ENCODE results near the gene MTHFR. TPM values are rescaled to one million over a fixed set of nuclear protein-coding genes. Genes with fewer than 3 reads are reported as not detected.

Gene MTHFR
- total RNA-seq, 1 experiment from 2014 or later: 22.2 TPM

DNA sequence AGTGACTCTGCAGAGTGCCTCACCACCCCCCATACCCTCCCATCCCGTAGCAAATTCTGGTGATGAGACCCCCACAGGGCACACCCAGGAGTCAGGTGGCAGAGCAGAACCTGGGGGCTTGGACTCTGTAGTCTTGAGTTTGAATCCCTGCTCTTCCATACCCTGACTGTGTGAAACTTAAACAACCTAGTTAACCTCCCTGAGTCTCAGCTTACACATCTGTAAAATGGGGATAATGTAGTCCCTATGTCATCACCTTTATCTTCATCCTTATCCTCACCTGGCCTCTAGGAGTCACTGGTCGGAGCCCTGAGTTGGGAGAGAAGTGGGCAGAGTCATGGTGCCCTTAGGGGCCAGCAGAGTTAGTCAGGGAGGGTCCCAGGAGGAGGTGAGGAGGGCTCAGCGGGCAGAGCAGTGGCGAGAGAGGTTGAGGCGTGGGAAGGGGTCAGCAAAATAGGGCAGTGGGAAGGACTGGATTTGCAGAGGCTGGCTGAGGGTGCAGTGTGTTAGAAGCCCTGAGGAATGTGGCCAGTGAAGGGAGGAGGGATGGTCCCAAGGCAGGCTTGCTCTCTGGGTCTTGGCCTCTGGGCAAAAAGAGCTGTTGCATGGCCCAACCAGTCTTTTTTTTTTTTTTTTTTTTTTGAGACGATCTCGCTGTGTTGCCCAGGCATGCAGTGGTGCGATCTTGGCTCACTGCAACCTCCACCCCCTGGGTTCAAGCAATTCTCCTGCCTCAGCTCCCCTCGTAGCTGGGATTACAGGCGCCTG is 25.2 kb downstream of the MTHFR start:
- BruUV-seq (replicated peaks): no TSS peak
- CTCF ChIA-PET: interaction anchor here (0.6 kb wide), 2 partner anchors 34 to 713 kb away, joined by 7 to 11 read pairs; no protein-coding TSS in a partner anchor
- Histone ChIP-seq H3K27me3 (ENCODE audit: insufficient read depth, low read depth) (no peaks in the 10 kb centered on the region), H3K9me3 (ENCODE audit: insufficient read depth, low read depth) (no peaks in the 10 kb centered on the region), H3K36me3 (ENCODE audit: low read depth) (no peaks in the 10 kb centered on the region), H3K4me3 (no peak overlapping the region), H3K27ac (no peak overlapping the region), H3K4me1 (replicated peaks; ENCODE audit: insufficient read depth) (no peaks in the 10 kb centered on the region), H3K4me2 (no peak overlapping the region), H3F3A (ENCODE audit: insufficient read depth, low read depth) (no peaks in the 10 kb centered on the region), H4K20me1 (ENCODE audit: insufficient read depth) (no peaks in the 10 kb centered on the region), H3K9me2 (ENCODE audit: insufficient read depth) (no peaks in the 10 kb centered on the region), H2AFZ (no peak overlapping the region), H3K79me2 (ENCODE audit: low read depth) (no peaks in the 10 kb centered on the region)
- DNase-seq: no peak
- TF ChIP-seq, protein P1, sequence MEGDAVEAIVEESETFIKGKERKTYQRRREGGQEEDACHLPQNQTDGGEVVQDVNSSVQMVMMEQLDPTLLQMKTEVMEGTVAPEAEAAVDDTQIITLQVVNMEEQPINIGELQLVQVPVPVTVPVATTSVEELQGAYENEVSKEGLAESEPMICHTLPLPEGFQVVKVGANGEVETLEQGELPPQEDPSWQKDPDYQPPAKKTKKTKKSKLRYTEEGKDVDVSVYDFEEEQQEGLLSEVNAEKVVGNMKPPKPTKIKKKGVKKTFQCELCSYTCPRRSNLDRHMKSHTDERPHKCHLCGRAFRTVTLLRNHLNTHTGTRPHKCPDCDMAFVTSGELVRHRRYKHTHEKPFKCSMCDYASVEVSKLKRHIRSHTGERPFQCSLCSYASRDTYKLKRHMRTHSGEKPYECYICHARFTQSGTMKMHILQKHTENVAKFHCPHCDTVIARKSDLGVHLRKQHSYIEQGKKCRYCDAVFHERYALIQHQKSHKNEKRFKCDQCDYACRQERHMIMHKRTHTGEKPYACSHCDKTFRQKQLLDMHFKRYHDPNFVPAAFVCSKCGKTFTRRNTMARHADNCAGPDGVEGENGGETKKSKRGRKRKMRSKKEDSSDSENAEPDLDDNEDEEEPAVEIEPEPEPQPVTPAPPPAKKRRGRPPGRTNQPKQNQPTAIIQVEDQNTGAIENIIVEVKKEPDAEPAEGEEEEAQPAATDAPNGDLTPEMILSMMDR (conservative IDR thresholded peaks at IDR 0.05): no peak
- TF ChIP-seq EZH2 (IDR thresholded peaks at IDR 0.05; ENCODE audit: low read depth): no peak
- intact Hi-C loops (cut with micrococcal nuclease; ENCODE audit: unreplicated experiment): no loop called here
- POLR2A ChIA-PET (ENCODE audit: unreplicated experiment): no interaction called here

DNA sequence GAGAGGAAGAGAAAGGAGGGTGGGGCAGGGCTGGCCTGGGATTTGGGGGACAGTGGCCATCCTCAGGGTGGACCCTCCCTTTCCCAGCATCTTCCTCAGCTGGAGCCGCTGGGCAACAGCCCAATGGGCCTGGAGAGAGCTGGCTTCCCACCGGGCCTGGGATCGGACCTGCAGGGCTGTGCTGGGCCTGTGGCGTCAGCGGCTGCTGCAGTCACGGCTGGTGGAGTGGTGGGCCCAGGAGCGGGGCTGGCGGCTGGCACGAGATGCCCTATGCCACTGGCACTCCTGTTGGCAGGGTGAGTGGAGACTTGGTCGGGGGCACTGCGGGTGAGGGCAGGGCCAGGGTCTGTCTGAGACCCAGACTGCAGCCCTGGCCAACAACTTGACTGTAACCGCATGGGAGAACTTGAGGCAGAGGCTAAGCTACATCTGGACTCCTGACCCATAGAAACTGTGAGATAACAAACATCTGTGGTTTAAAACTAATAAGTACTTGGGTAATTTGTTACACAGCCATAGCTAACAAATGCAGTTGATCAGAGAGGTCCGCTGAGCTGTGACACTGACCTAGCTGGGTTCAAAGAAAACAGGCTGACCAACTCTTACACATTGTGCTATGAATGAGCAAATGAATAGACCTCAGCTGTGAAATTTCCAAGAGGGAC is 25.9 kb downstream of the MTHFR start:
- no peak overlapping the region for H2AFZ ChIP-seq
- BruUV-seq (replicated peaks): no TSS peak
- H4K20me1 ChIP-seq (ENCODE audit: insufficient read depth): no peaks in the 10 kb centered on the region
- no peaks in the 10 kb centered on the region for H3K36me3 ChIP-seq (ENCODE audit: low read depth)
- no peaks in the 10 kb centered on the region for H3K4me1 ChIP-seq (replicated peaks; ENCODE audit: insufficient read depth)
- no peaks in the 10 kb centered on the region for H3K27me3 ChIP-seq (ENCODE audit: insufficient read depth, low read depth)
- CTCF ChIA-PET: no interaction called here
- no peak overlapping the region for H3K4me2 ChIP-seq
- POLR2A ChIA-PET (ENCODE audit: unreplicated experiment): no interaction called here
- H3K27ac ChIP-seq: no peak overlapping the region
- intact Hi-C loops (cut with micrococcal nuclease; ENCODE audit: unreplicated experiment): no loop called here
- no peaks in the 10 kb centered on the region for H3F3A ChIP-seq (ENCODE audit: insufficient read depth, low read depth)
- TF ChIP-seq, protein P1 (conservative IDR thresholded peaks at IDR 0.05): no peak
- TF ChIP-seq EZH2 (IDR thresholded peaks at IDR 0.05; ENCODE audit: low read depth): no peak
- H3K9me3 ChIP-seq (ENCODE audit: insufficient read depth, low read depth): no peaks in the 10 kb centered on the region
- no peak overlapping the region for H3K4me3 ChIP-seq
- DNase-seq: no peak
- H3K79me2 ChIP-seq (ENCODE audit: low read depth): no peaks in the 10 kb centered on the region
- H3K9me2 ChIP-seq (ENCODE audit: insufficient read depth): no peaks in the 10 kb centered on the region

DNA sequence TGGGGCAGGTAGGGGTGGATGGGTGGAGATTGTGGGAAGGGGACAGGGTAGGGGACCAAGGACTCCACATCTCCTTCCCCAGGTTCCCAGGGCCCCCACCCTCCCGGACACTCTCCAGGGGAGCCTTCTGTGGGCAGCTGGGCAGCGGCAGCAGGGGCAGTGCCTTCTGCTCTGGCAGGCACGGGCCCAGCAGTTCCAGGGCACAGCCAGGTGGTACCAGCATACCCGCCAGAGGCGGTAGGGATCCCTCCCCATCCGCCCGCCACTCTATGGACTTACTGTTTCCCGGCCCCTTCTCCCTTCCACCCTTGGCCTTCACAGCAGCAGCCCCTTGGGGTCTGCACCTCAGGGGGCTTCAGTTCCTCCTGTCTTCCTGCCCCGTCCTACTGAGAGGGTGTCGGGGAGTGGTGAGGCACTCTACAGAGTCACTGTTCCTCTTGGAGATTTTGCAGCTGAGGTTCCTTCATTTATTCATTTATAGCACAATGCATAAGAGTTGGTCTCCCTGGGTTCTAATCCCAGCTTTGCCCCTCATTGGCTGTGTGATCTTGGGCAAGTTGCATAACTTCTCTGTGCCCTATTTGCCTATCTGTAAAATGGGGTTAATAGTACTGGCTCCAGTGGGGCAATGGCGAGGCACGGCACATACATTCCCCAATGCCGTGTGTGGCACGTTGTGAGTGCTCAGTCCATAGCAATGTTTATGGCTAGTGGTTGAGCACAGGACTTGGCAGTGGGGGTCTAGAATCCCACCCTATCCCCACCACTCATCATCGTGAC is 26.7 kb downstream of the MTHFR start:
- Histone ChIP-seq H3K79me2 (ENCODE audit: low read depth) (no peaks in the 10 kb centered on the region), H2AFZ (no peak overlapping the region), H3K27me3 (ENCODE audit: insufficient read depth, low read depth) (no peaks in the 10 kb centered on the region), H3F3A (ENCODE audit: insufficient read depth, low read depth) (no peaks in the 10 kb centered on the region), H4K20me1 (ENCODE audit: insufficient read depth) (no peaks in the 10 kb centered on the region), H3K36me3 (ENCODE audit: low read depth) (no peaks in the 10 kb centered on the region), H3K4me2 (no peak overlapping the region), H3K4me1 (replicated peaks; ENCODE audit: insufficient read depth) (no peaks in the 10 kb centered on the region), H3K9me2 (ENCODE audit: insufficient read depth) (no peaks in the 10 kb centered on the region), H3K9me3 (ENCODE audit: insufficient read depth, low read depth) (no peaks in the 10 kb centered on the region), H3K4me3 (no peak overlapping the region), H3K27ac (no peak overlapping the region)
- ChIA-PET CTCF (no interaction called here), POLR2A (ENCODE audit: unreplicated experiment) (no interaction called here)
- DNase-seq: no peak
- no peak for TF ChIP-seq EZH2 (IDR thresholded peaks at IDR 0.05; ENCODE audit: low read depth)
- TF ChIP-seq, protein P1 (conservative IDR thresholded peaks at IDR 0.05): no peak
- no TSS peak for BruUV-seq (replicated peaks)
- intact Hi-C loops (cut with micrococcal nuclease; ENCODE audit: unreplicated experiment): no loop called here

All from PC-9 (cell line).